ENCODE results near the gene C8A.

Gene C8A

DNA sequence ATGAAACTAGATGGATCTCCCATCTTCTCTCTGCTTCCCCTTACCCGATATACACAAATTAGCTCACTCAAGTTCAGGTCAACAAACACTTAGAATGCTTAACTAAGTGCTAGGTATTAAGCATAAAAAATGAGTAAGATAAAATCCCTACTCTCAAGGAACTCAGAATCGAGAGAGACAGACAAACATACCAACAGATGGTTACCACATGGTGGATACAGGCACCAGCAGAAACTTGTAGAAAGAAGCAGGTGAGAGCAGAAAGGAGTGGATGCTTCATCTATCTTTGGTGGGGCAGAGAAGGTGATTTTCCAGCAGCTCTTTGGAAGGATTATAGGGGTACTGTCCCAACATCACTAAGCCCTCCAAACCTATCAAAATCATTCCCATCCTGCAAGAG is 79.0 kb downstream of the C8A start:
- no peaks in the 10 kb centered on the region for H3K36me3 ChIP-seq (ENCODE audit: insufficient read depth, low read length)
- DNase-seq, result no peak
- H3K27ac ChIP-seq (ENCODE audit: low read length), result no peak overlapping the region
- H3K9me3 ChIP-seq (ENCODE audit: insufficient read depth, low read length, severe bottlenecking), result no peaks in the 10 kb centered on the region
- no peaks in the 10 kb centered on the region for H3K79me2 ChIP-seq (ENCODE audit: insufficient read depth, low read length)
- H3K27me3 ChIP-seq (ENCODE audit: insufficient read depth, low read length, poor library complexity), result no peaks in the 10 kb centered on the region
- H3K4me3 ChIP-seq (ENCODE audit: low read depth in 1 of 2, low read length in 2 of 2), result no peak overlapping the region
- no peak for ATAC-seq (ENCODE audit: insufficient read depth, low read depth)
- H4K20me1 ChIP-seq (ENCODE audit: insufficient read depth, low read length), result no peaks in the 10 kb centered on the region
- no peak for TF ChIP-seq EZH2 (IDR thresholded peaks at IDR 0.05; ENCODE audit: borderline replicate concordance, low read depth, low read length, severe bottlenecking)
- TF ChIP-seq, protein P1, sequence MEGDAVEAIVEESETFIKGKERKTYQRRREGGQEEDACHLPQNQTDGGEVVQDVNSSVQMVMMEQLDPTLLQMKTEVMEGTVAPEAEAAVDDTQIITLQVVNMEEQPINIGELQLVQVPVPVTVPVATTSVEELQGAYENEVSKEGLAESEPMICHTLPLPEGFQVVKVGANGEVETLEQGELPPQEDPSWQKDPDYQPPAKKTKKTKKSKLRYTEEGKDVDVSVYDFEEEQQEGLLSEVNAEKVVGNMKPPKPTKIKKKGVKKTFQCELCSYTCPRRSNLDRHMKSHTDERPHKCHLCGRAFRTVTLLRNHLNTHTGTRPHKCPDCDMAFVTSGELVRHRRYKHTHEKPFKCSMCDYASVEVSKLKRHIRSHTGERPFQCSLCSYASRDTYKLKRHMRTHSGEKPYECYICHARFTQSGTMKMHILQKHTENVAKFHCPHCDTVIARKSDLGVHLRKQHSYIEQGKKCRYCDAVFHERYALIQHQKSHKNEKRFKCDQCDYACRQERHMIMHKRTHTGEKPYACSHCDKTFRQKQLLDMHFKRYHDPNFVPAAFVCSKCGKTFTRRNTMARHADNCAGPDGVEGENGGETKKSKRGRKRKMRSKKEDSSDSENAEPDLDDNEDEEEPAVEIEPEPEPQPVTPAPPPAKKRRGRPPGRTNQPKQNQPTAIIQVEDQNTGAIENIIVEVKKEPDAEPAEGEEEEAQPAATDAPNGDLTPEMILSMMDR (IDR thresholded peaks at IDR 0.05; ENCODE audit: borderline replicate concordance, extremely low read depth, low read length, poor library complexity, severe bottlenecking), result no peak
- no peak overlapping the region for H3K9ac ChIP-seq (ENCODE audit: low read depth, low read length)
- no peak overlapping the region for H3K4me2 ChIP-seq (ENCODE audit: insufficient read depth, low read length)
- no peak overlapping the region for H2AFZ ChIP-seq (ENCODE audit: low read depth, low read length)
- H3K4me1 ChIP-seq (ENCODE audit: insufficient read depth, low read length), result no peaks in the 10 kb centered on the region

DNA sequence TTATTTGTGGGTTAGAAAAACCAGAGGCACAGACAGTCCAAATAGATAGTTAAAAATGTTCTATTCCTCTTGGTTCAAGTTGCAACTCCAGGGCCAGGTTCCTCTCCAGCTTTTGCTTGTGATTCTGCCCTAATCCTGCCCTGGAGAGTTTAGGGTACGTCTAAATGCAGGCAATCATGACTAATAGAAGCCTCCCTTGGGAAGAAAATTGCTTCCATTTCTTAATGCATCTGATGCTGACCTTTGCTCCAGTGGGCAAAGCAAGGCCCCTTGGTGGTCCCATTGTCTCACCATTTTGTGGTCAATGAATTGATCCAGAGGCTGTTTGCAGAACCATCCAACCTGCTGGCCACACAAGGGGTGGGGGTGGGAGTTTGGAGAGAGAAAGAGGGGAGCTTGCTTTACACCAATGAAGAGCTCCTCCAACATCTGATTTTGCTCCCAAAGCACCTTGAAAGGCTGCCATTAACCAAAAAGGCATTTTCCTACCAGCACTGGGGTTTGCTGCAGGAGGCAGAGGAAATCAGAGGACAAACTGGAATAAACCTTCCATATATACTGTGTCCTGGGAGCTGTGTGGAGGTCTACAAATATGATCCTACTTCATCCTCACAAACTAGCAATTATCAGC is 79.9 kb downstream of the C8A start:
- TF ChIP-seq, protein P1 (IDR thresholded peaks at IDR 0.05; ENCODE audit: borderline replicate concordance, extremely low read depth, low read length, poor library complexity, severe bottlenecking), result no peak
- no peak for TF ChIP-seq EZH2 (IDR thresholded peaks at IDR 0.05; ENCODE audit: borderline replicate concordance, low read depth, low read length, severe bottlenecking)
- DNase-seq, result no peak
- no peak overlapping the region for H3K4me2 ChIP-seq (ENCODE audit: insufficient read depth, low read length)
- H3K36me3 ChIP-seq (ENCODE audit: insufficient read depth, low read length), result no peaks in the 10 kb centered on the region
- no peaks in the 10 kb centered on the region for H3K9me3 ChIP-seq (ENCODE audit: insufficient read depth, low read length, severe bottlenecking)
- ATAC-seq (ENCODE audit: insufficient read depth, low read depth), result no peak
- H3K27me3 ChIP-seq (ENCODE audit: insufficient read depth, low read length, poor library complexity), result no peaks in the 10 kb centered on the region
- H3K4me3 ChIP-seq (ENCODE audit: low read depth in 1 of 2, low read length in 2 of 2), result no peak overlapping the region
- no peaks in the 10 kb centered on the region for H3K4me1 ChIP-seq (ENCODE audit: insufficient read depth, low read length)
- no peak overlapping the region for H2AFZ ChIP-seq (ENCODE audit: low read depth, low read length)
- no peak overlapping the region for H3K9ac ChIP-seq (ENCODE audit: low read depth, low read length)
- no peaks in the 10 kb centered on the region for H4K20me1 ChIP-seq (ENCODE audit: insufficient read depth, low read length)
- H3K79me2 ChIP-seq (ENCODE audit: insufficient read depth, low read length), result no peaks in the 10 kb centered on the region
- H3K27ac ChIP-seq (ENCODE audit: low read length), result no peak overlapping the region

DNA sequence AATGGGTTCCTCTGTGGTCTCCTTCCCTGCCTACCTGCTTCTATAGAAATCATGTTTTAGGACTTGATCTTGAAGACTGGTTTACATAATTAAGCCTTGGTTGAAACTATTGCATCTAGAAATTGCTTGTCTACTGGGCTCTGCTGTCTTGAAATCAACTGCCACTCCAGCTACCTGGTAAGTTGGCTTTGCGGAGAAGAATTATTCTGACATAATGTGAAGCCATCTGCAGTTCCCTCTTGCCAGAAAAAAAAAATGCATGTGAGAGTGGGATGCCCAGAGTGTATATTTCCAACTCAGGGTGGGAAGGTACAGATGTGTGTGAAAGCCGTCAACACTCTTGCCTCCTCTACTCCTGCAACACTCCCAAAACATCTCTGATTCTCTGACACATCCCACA is 84.0 kb downstream of the C8A start:
- DNase-seq, result no peak
- H3K27me3 ChIP-seq (ENCODE audit: insufficient read depth, low read length, poor library complexity), result no peaks in the 10 kb centered on the region

More for the DNA sequence above, 84.0 kb downstream of the C8A start:
- Histone ChIP-seq H3K4me1 (ENCODE audit: insufficient read depth, low read length) (no peaks in the 10 kb centered on the region), H3K4me3 (ENCODE audit: low read depth in 1 of 2, low read length in 2 of 2) (no peak overlapping the region), H3K27ac (ENCODE audit: low read length) (no peak overlapping the region), H3K4me2 (ENCODE audit: insufficient read depth, low read length) (no peak overlapping the region), H4K20me1 (ENCODE audit: insufficient read depth, low read length) (no peaks in the 10 kb centered on the region), H3K9me3 (ENCODE audit: insufficient read depth, low read length, severe bottlenecking) (no peaks in the 10 kb centered on the region), H3K36me3 (ENCODE audit: insufficient read depth, low read length) (no peaks in the 10 kb centered on the region), H2AFZ (ENCODE audit: low read depth, low read length) (no peak overlapping the region), H3K9ac (ENCODE audit: low read depth, low read length) (no peak overlapping the region), H3K79me2 (ENCODE audit: insufficient read depth, low read length) (no peaks in the 10 kb centered on the region)
- no peak for ATAC-seq (ENCODE audit: insufficient read depth, low read depth)
- TF ChIP-seq EZH2 (IDR thresholded peaks at IDR 0.05; ENCODE audit: borderline replicate concordance, low read depth, low read length, severe bottlenecking), result no peak
- TF ChIP-seq, protein P1 (IDR thresholded peaks at IDR 0.05; ENCODE audit: borderline replicate concordance, extremely low read depth, low read length, poor library complexity, severe bottlenecking), result no peak

Measured in DND-41 (cell line).